Measurements from ENCODE around the gene RAD21L1. TPM values are rescaled to one million over a fixed set of nuclear protein-coding genes. Genes with fewer than 3 reads are reported as not detected.

RAD21L1 gene
- total and polyA plus RNA-seq, 2 of the 8 experiments (the other 6 are each of a cell fraction or from before 2014, with no cell fraction given), result 0.06 to 0.26 TPM

DNA sequence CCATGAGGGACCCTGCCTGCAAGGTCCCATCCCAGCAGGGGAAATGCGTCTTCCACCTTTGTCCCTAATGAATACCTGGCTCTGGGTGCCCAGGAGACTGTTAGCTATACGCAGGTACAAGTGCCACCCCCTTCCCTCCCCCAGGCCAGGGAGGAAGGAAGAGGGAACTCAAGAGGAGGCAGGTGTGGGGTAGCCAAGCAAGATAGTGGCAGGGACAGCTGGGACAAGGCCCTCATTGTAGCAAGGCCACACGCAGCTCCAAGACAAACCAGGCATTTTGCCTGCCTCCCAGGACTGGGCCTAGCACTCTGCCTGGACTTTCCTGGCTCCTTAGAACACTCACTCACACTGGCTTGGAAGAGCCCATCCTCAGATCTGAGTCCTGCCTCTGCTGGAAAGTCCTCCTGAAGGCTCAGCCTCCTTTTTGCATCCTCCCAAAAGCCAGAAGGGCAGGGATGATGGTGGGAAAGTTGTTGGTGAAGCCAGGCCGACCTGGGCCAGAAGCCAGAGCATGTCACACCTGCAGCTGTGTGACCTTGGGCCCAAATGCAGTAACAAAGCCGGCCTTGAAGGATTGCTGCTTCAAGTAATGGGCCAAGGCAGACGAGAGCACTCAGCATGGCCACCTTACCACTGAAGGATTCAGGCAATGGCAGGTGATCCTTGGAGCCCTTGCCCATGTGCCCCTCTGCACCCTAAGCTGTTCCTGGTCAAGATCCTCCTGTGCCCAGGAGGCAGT is 68.0 kb downstream of the RAD21L1 start:
- no peak for FAIRE-seq
- no peak overlapping the region for H3K23ac ChIP-seq (ENCODE audit: insufficient read length)
- WGBS, 2 experiments (ENCODE audit: extremely low coverage in 1 of 2, insufficient coverage in 1 of 2, insufficient read length in 1 of 2, insufficient replicate concordance in 2 of 2, low coverage in 1 of 2, low lambda C conversion rate in 2 of 2, missing lambda C conversion rate in 1 of 2), result 89% methylated on average over 6 of the region's 6 CpGs; no CpG with 5 or more reads in 1 of the 2 experiments
- TF ChIP-seq PHF8 (conservative IDR thresholded peaks at IDR 0.05; ENCODE audit: low read depth, low read length) (no peak), EP300 (IDR thresholded peaks at IDR 0.05; ENCODE audit: borderline replicate concordance in 1 of 2, low read depth in 2 of 2, low read length in 2 of 2) (no peak), CTBP2 (IDR thresholded peaks at IDR 0.05; ENCODE audit: borderline replicate concordance, insufficient read depth, insufficient read length, low read length) (no peak), SIRT6 (IDR thresholded peaks at IDR 0.05; ENCODE audit: low read length) (no peak), HDAC6 (IDR thresholded peaks at IDR 0.05; ENCODE audit: low read depth, low read length) (no peak), EZH2 (IDR thresholded peaks at IDR 0.05; ENCODE audit: low read depth, low read length, severe bottlenecking) (no peak), KDM5A (IDR thresholded peaks at IDR 0.05; ENCODE audit: low read length) (no peak), CREB1 (IDR thresholded peaks at IDR 0.05) (no peak), SRF (IDR thresholded peaks at IDR 0.05; ENCODE audit: low read depth, low read length) (no peak)
- TF ChIP-seq, protein P1, sequence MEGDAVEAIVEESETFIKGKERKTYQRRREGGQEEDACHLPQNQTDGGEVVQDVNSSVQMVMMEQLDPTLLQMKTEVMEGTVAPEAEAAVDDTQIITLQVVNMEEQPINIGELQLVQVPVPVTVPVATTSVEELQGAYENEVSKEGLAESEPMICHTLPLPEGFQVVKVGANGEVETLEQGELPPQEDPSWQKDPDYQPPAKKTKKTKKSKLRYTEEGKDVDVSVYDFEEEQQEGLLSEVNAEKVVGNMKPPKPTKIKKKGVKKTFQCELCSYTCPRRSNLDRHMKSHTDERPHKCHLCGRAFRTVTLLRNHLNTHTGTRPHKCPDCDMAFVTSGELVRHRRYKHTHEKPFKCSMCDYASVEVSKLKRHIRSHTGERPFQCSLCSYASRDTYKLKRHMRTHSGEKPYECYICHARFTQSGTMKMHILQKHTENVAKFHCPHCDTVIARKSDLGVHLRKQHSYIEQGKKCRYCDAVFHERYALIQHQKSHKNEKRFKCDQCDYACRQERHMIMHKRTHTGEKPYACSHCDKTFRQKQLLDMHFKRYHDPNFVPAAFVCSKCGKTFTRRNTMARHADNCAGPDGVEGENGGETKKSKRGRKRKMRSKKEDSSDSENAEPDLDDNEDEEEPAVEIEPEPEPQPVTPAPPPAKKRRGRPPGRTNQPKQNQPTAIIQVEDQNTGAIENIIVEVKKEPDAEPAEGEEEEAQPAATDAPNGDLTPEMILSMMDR (IDR thresholded peaks at IDR 0.05; ENCODE audit: control extremely low read depth in 1 of 3, insufficient read depth in 1 of 3, low read depth in 1 of 3, low read length in 3 of 3), result no peak

More for the DNA sequence above, 68.0 kb downstream of the RAD21L1 start:
- Histone ChIP-seq H3K4me3 (ENCODE audit: extremely low read depth in 1 of 4, insufficient read depth in 2 of 4, low read depth in 3 of 4, low read length in 4 of 4) (no peak overlapping the region), H2BK120ac (replicated peaks; ENCODE audit: low read depth, low read length) (no peak overlapping the region), H3K27me3 (replicated peaks in 1 of 4; ENCODE audit: control insufficient read depth in 3 of 4, extremely low read depth in 1 of 4, insufficient read depth in 3 of 4, low read length in 3 of 4) (no peaks in the 10 kb centered on the region; a peak in 2 of 7 replicates), H3K23me2 (ENCODE audit: low read depth, low read length) (no peaks in the 10 kb centered on the region), H2AFZ (ENCODE audit: low read length) (no peak overlapping the region), H3K56ac (replicated peaks; ENCODE audit: insufficient read length, low read depth, low read length) (no peak overlapping the region), H2BK5ac (ENCODE audit: low read depth, low read length) (no peak overlapping the region), H2AK5ac (ENCODE audit: low read depth, low read length) (no peak overlapping the region), H3K18ac (ENCODE audit: extremely low read depth, low read length) (no peak overlapping the region), H3K36me3 (ENCODE audit: control insufficient read depth in 2 of 4, insufficient read depth in 4 of 4, low read length in 3 of 4) (no peaks in the 10 kb centered on the region), H3K9ac (replicated peaks in 1 of 4; ENCODE audit: extremely low read depth in 1 of 4, low read depth in 3 of 4, low read length in 3 of 4) (no peak overlapping the region), H3K4me1 (replicated peaks in 1 of 4; ENCODE audit: control insufficient read depth in 3 of 4, insufficient read depth in 4 of 4, low read length in 3 of 4) (no peaks in the 10 kb centered on the region), H4K8ac (ENCODE audit: extremely low read depth, insufficient read depth, low read length) (no peak overlapping the region; the same call in 1 of the 2 replicates), H3K4me2 (ENCODE audit: insufficient read depth in 1 of 2, low read depth in 2 of 2, low read length in 2 of 2) (no peak overlapping the region), H4K91ac (replicated peaks; ENCODE audit: insufficient read length, low read length) (no peak overlapping the region), H3K4ac (replicated peaks; ENCODE audit: insufficient read length, low read depth, low read length) (no peak overlapping the region), H4K20me1 (replicated peaks in 1 of 2; ENCODE audit: control insufficient read depth in 1 of 2, insufficient read depth in 2 of 2, low read length in 2 of 2) (peaks cover 0 to 2% of the 10 kb centered on the region in 2 experiments), H2BK12ac (ENCODE audit: low read depth, low read length) (no peak overlapping the region), H3K27ac (ENCODE audit: low read depth, low read length) (no peak overlapping the region), H3K79me1 (ENCODE audit: low read depth, low read length) (no peaks in the 10 kb centered on the region), H3K9me3 (ENCODE audit: insufficient read depth in 2 of 2, low read depth in 1 of 2, low read length in 1 of 2) (no peaks in the 10 kb centered on the region), H2BK15ac (ENCODE audit: low read length) (no peak overlapping the region), H2BK20ac (ENCODE audit: low read length) (no peak overlapping the region), H3K14ac (ENCODE audit: insufficient read length) (no peak overlapping the region), H3K79me2 (ENCODE audit: control insufficient read depth in 1 of 2, insufficient read depth in 2 of 2, low read length in 2 of 2) (no peaks in the 10 kb centered on the region), H4K5ac (ENCODE audit: insufficient read length, low read depth, low read length) (no peak overlapping the region)
- DNase-seq (ENCODE audit: low read depth in 1 of 2, low spot score in 2 of 2), result no peak
- ChIA-PET POLR2A (ENCODE audit: partially characterized antibody) (no interaction called here), CTCF (ENCODE audit: partially characterized antibody) (interaction anchor here (1.5 kb wide), 1 partner anchor 173 kb away, joined by 3 read pairs; no protein-coding TSS in a partner anchor)

Data from H1 (cell line).